GM18526 (cell line): ENCODE measurements around the gene MRPS12.

ENCODE experiments used
- POLR2A ChIP-seq: IDR thresholded peaks from 3 replicates; pipeline ENCODE4 v1.6.1; 2011; ENCODE audit not compliant: insufficient read length; ENCODE audit errors: extremely low read depth

The MRPS12 gene

GRCh38 chr19:38904581-38905539 lies 25.9 kb upstream of the MRPS12 start:
- no peak for TF ChIP-seq POLR2A

- TF ChIP-seq POLR2A: no peak
Measured at GRCh38 chr19:38905620-38906019, 25.1 kb upstream of the MRPS12 start.

GRCh38 chr19:38907227-38907626 lies 23.5 kb upstream of the MRPS12 start:
- no peak for TF ChIP-seq POLR2A

- no peak for TF ChIP-seq POLR2A
Measured at GRCh38 chr19:38907670-38908069, 23.1 kb upstream of the MRPS12 start.

GRCh38 chr19:38908911-38909310 lies 21.8 kb upstream of the MRPS12 start:
- no peak for TF ChIP-seq POLR2A

- TF ChIP-seq POLR2A: no peak
Measured at GRCh38 chr19:38910488-38910887, 20.3 kb upstream of the MRPS12 start.

GRCh38 chr19:38911388-38912001 lies 19.2 kb upstream of the MRPS12 start:
- no peak for TF ChIP-seq POLR2A

- no peak for TF ChIP-seq POLR2A
Measured at GRCh38 chr19:38912600-38913514, 17.9 kb upstream of the MRPS12 start.

GRCh38 chr19:38913958-38914357 lies 16.8 kb upstream of the MRPS12 start:
- TF ChIP-seq POLR2A: no peak

GRCh38 chr19:38915329-38916321 lies 15.1 kb upstream of the MRPS12 start:
- TF ChIP-seq POLR2A: no peak

- no peak for TF ChIP-seq POLR2A
Measured at GRCh38 chr19:38917516-38917915, 13.2 kb upstream of the MRPS12 start.

GRCh38 chr19:38917921-38918491 lies 12.7 kb upstream of the MRPS12 start:
- no peak for TF ChIP-seq POLR2A

GRCh38 chr19:38918526-38918925 lies 12.2 kb upstream of the MRPS12 start:
- no peak for TF ChIP-seq POLR2A
